Activated CD8-positive, alpha-beta memory T cell treated with anti-CD3 and anti-CD28 coated beads, Interleukin-2, amount 50 U/mL, for 1 hour (primary cell): ENCODE measurements around the gene SLC25A4.
A peak's percentile ranks its signal among the peaks of the same experiment; 100 is the strongest.
"Not testable (repeated sequence)": the region's sequence is repeated elsewhere in the genome, so short reads cannot be mapped to it uniquely, and the experiment has no call there.

ENCODE experiments used
- DNase-seq: peaks from one replicate; pipeline ENCODE4 v3.0.0-alpha.2; 2020; ENCODE audit errors: extremely low read depth

SLC25A4 gene

GRCh38 chr4:185142912-185143600 lies at the start of gene SLC25A4:
Gene SLC25A4, plus strand, starts transcription at chr4:185143266. Its CDS starts 107 bp downstream, at chr4:185143373.
- peak; percentile 66 for DNase-seq

DNA sequence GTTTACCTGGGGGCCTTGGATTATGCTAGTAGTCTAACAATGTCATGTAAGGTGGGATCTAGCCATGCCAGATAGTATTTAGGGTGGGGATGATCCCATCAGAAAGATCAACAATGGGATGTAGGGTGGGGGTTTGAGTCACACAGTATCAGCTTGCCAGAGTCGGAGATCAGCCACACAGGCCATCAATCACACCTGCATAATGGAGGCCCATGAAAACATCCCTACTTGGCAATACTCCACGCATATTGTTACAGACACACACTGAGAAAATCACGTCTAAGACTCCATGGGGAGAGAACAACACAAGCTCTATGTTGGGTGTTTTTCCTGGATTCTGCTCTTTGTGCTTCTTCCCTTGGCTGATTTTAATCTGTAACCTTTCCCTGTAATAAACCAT lies 49.5 kb upstream of the SLC25A4 start:
- no peak for DNase-seq

DNA sequence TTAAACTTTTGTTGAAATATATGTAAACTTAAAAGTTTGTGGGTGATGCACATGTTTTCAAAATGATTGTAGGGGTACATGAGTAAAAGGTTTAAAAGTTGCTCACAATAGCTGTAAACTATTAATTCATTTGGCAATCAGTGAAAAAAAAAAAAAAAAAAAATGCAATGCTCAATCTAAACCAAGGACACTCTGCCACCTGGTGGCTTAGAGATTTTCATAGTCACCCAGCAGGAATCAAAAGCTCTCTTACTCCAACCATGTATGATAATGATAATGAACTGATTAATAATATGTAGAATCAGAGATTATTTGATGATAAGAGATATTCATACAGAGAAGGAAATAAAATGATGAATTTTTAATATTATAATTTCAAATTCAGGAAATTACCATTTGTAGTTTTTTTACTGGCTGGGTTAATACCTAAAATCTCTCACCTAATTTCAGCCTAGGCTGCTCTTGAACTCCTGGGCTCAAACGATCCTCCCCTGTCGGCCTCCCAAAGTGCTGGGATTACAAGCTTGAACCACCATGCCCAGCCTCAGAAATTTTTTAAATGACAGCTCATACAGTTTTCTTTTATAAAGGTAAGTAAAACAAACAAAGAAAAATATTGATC lies 46.9 kb upstream of the SLC25A4 start:
- DNase-seq, result no peak

DNA sequence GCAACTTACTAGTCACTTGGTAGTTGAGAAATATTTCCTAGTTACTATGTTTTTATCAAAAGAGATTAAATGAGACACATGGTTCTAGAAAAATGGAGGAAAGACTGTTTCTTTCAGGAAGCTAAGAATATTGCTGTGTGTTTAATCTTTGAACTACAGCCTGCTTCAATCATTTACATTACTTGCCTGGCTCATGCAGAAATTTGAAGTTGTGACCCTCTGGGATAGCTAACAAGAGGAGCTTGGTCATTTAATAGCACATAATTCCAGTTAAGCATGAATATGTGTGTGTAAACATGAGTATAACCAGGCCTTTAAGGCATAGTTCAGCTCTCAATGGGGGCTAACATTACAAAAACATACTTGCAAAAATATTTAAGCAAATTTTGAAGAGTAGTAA lies 44.6 kb upstream of the SLC25A4 start:
- DNase-seq, result no peak

GRCh38 chr4:185099024-185099682 lies 43.9 kb upstream of the SLC25A4 start:
- DNase-seq, result no peak

DNA sequence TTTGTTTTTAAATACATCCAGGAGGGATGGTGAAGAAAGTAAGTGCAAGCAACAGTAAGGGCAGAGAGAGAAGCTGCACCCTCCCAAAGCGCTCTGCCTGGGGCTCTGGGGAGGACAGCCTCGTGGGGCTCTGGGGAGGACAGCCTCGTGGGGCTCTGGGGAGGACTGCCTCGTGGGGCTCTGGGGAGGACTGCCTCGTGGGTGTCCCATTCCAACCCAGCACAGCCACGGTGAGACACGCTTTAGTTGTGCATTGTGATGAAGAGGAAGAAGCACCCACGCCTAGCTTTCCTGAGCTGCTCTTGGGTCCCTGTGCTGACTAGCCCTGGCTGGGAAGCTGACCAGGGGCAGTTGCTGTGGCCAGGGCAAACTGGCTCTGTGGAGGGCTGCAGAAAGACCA lies 43.1 kb upstream of the SLC25A4 start:
- DNase-seq, result no peak

- no peak for DNase-seq
Measured at GRCh38 chr4:185100423-185100822, 42.6 kb upstream of the SLC25A4 start.

- DNase-seq, result no peak
Measured at GRCh38 chr4:185101354-185101890, 41.6 kb upstream of the SLC25A4 start.

- DNase-seq, result no peak
Measured at GRCh38 chr4:185104733-185105132, 38.3 kb upstream of the SLC25A4 start.

- no peak for DNase-seq
Measured at GRCh38 chr4:185106353-185106752, 36.7 kb upstream of the SLC25A4 start.

- DNase-seq, result not testable (repeated sequence)
Measured at GRCh38 chr4:185107574-185107973, 35.5 kb upstream of the SLC25A4 start.

DNA sequence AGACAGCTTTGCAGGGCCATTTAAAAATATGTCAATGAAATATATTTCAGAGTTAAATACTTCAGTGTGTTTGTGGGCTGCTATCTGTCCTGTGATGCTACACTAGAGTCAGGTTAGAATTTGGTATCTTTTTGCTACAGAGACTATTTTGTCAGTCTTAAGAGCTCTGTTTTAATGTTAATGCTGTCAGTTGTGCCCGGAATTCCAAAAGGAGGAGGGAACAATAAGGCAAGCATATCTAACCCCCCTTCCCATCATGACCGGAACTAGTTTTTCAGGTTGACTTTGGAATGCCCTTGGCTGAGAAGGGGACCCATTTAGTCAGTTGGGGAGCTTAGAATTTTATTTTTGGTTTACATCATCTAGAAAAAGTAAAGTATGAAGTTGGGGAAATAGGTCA lies 34.9 kb upstream of the SLC25A4 start:
- no peak for DNase-seq

DNA sequence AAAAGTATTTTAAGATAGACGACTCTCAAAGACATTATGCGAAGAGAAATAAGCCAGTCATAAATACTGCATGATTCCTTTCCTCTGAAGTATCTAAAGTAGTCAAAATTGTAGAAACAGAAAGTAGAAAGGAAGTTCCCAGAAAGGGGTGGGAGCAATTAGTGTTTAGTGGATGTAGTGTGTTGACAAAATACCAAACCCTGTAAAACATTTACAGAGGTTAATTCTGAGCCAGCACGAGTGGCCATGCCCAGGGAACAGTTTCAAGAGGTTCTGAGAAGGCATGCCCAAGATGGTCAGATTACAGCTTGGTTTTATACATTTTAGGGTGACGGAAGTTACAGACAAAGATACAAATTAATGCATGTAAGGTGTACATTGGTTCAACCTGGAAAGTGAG lies 34.4 kb upstream of the SLC25A4 start:
- DNase-seq, result no peak

- DNase-seq, result no peak
Measured at GRCh38 chr4:185109736-185110135, 33.3 kb upstream of the SLC25A4 start.

DNA sequence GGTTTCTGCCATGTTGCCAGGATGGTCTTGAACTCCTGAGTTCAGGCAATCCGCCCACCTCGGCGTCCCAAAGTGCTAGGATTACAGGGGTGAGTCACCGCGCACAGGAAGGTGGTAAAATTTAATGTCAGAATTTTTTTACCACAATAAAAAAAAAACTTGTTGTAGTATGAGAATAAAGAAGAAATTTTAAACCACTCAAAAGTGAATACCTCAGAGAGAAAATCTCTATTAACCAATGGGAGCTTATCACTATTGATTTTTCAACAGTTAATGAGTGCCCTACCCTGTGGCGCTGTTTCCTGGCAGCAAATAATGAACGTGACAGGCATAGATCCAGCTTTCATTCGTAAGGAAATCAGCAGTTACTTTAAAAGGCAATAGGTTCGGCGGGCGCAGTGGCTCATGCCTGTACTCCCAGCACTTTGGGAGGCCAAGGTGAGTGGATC lies 32.7 kb upstream of the SLC25A4 start:
- no peak for DNase-seq

- no peak for DNase-seq
Measured at GRCh38 chr4:185112104-185112503, 31.0 kb upstream of the SLC25A4 start.

DNA sequence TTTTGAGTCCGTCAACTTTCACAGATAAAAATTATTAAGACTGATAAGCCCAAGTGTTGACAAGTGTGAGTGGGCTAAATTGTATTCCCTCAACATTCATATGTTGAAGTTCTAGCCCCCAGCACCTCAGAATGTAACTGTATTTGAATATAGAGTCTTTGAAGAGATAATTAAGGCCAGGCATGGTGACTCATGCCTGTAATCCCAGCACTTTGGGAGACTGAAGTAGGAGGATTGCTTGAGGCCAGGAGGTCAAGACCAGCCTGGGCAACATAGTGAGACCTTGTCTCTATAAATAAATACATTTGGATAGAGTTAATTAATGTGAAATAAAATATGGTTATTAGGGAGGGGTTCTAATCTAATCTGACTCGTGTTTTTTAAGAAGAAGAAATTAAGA lies 29.7 kb upstream of the SLC25A4 start:
- no peak for DNase-seq

GRCh38 chr4:185115827-185116232 lies 27.2 kb upstream of the SLC25A4 start:
- DNase-seq, result no peak

- DNase-seq, result no peak
Measured at GRCh38 chr4:185117300-185117934, 25.6 kb upstream of the SLC25A4 start.

DNA sequence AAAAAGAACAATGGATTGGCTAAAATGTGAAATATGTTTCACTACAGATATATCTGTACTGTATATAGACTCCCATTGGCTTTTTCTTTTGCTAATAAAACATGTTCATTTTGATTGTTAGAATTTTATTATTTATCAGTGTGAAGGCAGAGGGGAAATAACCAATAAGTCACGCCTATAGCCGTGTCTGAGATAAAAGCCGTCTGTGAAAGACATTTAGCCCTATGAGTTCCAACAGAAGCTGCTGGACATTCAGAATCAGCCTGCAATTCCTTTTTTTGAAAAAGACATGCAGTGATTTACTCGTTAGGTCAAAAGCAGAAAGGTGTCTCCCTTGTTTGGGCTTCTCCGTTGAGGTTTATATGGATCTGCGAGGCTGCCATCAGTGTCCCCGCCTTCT lies 24.2 kb upstream of the SLC25A4 start:
- DNase-seq, result no peak

GRCh38 chr4:185119467-185119866 lies 23.6 kb upstream of the SLC25A4 start:
- not testable (repeated sequence) for DNase-seq

DNA sequence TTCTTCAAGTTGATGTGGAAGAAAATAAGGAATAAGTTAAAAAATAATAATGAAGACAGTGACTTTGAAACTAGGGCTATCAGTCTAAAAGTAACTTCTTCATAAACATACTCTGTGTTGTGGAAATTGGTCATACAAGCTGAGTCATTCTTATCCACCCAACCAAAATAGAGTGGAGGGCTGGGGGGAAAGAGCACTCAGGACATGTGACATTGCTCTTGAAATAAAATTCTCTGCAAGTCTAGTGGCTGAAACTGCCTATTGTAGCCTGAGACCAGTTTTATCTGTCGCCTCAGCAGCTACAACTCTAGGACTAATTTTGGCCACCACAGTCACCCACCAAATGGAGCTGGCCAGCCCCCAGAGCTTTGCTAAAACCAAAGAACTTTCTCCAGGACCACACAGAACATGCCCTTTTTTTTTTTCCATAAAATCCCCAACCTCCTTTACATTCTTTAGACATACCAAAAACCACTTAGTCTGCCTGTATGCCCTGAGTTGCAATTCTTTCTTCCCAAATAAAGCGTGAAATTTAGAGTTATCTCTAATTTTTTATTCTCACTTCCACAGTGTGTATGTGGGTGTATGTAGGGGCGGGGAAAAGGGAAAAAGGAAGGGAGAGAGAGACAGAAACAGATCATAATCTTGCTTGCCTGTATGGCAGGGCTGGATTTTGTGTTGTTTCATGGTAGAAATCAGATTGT lies 23.0 kb upstream of the SLC25A4 start:
- DNase-seq, result no peak
